ENCODE data around the gene SLC39A13. TPM values are rescaled to one million over a fixed set of nuclear protein-coding genes. Genes with fewer than 3 reads are reported as not detected.
A peak's percentile ranks its signal among the peaks of the same experiment; 100 is the strongest.

Gene SLC39A13
- polyA plus RNA-seq, 1 donor = 39.5 TPM

DNA sequence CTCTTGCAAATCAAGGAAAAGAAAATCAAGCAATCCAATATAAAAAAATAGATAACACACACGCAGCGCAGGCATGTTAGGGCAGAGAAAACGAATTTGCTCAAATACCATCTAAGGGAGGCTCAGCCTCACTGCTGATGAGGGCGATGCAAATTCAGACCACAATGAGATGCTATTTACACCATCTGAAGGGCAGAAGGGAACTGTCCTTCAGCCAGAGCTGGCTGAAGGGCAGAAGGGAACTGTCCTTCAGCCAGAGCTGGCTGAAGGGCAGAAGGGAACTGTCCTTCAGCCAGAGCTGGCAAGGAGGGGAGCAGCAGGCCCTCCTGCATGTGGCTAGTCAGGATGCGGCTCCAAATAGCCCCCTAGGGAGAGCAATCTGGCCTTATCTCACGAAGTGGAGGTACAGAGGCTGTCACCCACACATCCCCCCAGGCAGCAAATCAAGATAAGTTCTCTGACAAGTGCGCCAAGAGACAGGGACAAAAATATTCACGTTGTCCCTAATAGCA is 7.6 kb upstream of the SLC39A13 start:
- no peak for DNase-seq

- DNase-seq = no peak
Measured at GRCh38 chr11:47403135-47403534, 5.3 kb upstream of the SLC39A13 start.

DNA sequence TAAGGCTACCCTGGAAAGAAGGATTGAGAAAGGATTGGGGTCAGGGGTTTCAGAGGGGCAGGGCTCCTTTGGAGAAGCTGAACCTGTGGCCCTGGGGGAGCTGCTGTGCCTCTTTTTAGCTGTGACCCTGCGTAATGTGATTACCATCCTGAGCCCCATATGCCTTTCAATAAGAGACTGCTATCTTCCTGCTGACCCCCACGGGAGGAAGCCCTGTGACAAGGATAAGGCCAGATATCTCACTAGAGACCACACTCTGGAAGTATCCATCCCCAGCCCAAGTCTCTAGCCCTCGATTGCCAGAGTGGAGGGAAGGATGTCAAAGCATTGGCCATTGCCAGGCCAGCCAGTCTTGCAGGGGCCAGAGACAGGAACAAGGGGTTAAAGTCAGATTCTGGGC is 4.8 kb upstream of the SLC39A13 start:
- no peak for DNase-seq

DNA sequence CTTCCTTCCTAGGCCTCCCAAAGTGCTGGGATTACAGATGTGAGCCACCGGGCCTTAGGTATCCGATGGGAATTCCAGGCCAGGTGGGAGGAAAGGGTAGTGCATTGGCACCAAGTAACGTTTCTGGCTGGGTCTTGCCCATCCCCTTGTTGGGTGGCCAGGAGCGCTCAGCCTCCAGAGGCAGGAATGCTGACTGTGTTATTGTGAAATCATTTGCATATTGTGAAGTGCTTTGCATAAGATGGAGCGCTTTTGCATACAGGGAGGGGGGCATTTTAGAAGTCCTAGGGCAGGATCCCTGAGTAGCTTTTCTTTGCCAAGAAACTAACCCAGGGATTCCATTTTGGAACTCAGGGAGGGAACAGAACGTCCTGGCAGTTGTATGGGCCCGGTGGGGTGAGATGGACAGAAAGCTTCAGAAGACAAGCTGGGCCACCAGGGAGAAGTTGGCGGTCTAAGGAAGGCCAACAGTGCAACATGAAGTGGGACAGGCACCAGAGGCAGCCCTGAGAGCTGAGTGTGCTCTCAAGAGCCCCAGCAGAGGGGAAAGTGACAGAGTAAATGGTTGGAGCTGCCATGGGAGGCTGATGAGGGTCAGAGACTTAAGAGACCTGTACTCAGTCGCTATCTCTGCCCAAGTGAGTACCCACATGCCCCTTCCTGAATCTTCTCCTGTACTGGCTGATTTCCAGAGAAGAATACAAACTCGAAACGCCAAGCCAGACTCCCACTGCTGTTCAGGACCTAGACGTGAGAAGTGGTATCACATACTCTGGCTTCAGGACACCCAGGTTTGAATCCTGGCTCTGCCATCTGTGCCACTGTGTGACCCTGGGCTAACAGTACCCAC is 1.3 kb upstream of the SLC39A13 start:
- no peak for DNase-seq

DNA sequence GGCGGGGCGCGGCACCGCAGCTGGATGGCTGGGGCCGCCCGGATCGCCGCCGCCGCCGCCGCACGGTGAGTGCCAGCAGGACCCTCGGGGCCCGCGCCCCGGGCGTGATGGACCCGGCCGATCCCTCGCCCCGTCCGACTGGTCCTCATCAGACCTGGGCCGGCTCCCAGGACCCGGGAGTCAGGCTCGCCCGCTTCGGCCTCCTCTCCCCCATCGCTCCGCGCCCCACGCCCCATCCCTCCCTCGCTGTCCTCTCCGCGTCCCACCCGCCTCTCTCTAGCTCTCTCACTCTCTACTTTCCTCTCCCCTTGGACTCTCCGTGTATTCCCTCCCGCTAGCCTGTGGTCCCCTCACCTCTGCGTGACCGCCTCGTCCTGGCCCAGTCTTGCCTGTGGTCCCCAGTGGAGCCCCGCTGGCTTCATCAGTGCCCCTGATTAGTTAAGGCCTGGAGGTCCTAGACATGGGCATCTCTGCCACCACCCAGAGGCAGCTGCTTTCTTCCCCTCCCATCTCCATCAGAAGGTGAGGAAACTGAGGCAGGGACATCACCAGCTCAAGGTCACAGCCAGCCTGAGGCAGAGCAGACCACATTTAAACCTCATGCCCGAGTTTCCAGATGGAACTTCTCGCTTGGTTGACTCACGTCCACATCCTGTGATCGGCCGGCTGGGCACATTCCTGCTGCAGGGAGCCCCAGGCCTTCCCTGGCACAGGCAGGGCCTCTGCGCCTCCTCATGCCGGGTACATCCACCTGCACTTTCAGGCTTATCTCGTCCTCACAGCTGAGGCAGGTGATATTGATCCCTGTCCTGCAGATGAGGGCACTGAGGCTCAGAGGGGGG is 429 bp downstream of the SLC39A13 start:
- peak; percentile 58 for DNase-seq

DNA sequence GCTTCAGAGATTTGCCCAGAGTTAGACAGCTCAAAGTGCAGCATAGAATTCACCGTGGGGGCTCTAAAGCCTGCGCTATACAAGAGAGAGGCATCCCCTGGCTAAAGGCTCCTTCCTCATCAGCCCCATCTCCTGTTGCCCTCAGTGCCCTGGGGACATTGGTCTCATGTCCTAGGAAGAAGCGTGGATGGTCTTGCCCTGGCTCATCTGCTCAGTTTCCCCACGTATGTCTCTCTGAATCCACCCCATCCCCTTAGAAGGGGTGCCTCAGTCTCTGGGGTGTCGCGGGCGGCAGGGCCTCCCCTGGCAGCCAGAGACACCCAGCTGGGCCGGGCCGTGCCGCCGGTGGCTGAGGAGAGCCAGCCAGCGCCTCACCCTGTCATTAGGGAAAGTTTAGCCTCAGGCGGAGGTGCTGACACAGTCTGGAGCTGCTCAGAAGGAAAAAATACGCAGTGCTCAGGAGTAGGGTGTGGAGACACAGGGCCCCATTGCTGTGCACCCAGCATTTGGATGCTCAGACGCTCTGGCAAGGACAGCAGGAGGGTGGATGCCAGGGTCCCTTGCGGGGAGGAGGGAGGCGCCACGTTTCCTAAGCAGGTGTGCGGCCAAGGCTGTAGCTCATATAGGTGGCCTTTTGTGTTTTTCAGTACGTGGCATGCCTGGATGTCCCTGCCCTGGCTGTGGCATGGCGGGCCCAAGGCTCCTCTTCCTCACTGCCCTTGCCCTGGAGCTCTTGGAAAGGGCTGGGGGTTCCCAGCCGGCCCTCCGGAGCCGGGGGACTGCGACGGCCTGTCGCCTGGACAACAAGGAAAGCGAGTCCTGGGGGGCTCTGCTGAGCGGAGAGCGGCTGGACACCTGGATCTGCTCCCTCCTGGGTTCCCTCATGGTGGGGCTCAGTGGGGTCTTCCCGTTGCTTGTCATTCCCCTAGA is 1.3 kb downstream of the SLC39A13 start:
- DNase-seq = no peak

DNA sequence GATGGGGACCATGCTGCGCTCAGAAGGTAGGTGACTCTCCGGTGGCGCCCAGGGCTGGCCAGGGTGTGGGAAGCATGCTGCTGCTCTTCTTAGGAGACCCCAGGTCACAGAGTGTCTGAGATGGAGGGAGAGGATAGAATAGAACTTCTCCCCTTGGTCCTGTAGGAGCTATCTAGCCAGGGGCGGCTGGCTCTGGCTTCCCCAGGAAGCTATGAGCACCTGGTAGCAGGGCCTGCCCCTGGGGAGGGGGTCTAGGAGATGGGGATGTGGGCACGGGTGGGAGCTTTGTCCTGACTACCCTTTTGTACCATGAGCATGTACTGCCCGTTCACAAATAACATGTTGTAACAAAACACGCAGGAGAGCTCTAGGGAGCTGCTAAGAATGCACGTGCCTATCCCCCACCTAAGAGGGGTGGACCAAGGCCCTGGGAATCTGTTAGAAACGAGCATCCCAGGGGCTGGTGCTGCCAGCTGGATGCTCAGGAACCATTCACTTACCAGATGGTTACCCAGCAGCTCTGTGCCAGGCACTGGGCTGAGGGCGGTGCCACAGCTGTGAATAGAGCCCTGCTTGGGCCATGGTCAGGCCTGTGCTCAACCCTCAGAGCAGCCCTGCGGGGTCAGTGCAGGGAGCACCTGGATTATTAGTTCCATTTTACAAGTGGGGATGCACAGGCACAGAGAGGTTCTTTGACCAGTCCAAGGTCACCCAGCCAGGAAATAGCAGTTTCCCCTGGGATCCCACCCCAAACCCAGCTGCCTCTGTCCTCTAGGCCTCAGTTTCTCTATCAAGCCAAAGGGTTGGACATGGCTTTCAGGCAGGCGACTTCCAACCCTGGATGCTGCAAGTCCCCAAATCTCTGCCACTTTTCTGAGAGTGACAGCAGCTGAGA is 2.2 kb downstream of the SLC39A13 start:
- no peak for DNase-seq

DNA sequence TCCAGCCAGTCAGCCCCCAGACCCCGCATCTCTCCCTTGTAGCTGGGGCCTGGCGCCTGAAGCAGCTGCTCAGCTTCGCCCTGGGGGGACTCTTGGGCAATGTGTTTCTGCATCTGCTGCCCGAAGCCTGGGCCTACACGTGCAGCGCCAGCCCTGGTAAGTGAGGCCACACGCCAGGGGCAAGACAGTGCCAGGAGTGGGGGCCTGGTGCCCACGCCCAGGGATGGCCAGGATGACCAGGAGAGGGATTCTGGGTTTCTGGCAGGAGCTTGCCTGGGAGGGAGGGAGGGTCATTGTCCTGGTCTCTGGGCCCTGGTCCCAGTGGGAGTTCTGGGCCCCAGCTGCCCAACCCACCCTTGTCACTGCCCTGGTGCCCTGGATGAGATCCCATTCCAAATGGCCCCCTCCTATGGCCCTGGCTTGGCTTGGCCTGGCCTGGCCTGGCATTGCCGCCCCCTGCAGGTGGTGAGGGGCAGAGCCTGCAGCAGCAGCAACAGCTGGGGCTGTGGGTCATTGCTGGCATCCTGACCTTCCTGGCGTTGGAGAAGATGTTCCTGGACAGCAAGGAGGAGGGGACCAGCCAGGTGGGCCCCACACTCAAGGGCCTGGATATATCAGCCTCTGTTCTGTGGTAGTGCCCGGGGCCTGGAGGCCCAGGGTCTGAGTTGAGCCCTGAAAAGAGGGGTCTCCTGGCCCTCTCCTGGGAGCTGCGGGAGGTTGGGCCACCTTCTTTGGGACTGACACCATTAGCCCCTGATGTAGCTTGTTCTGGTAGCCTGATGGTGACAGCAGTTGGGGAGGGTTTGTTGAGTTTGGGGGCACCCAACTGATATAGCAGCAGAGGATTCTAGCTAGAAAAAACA is 3.7 kb downstream of the SLC39A13 start:
- DNase-seq = no peak

GRCh38 chr11:47413351-47413750 is 5.0 kb downstream of the SLC39A13 start:
- DNase-seq = no peak

DNA sequence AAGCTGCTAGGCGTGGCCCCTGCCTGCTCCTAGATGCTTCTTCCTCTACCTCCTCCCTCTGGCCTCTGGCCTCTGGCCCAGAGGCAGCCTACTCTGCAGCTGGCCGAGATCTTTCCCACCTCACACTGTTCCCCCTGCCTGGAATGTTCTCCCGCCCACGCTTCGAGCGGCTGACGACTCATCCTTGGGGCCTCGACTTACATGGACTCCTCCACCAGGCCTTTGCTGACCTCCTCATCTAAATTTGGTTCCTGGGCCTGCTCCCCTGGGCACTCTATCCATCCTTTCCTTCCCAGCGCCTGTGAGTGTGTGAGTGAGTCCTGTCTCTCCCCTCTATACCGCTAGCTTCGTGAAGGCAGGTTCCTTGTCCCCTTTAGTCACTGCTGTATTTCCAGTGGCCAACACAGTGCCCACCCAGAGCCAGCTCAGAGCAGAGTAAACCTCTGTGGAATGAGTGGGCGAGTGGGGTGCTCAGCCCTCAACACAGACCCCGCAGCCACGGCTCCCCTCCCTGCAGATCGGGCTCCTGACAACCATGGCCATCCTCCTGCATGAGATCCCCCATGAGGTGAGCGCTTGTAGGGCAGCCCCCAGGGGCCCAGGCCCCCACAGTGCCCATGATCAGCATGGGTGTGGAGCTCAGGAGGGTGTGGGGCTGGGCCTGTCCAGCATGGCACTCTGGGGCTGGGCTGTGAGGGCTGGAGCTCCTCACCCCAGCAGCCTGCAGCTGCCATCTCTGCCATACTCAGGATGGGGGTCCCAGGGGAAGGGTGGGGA is 5.7 kb downstream of the SLC39A13 start:
- no peak for DNase-seq

- no peak for DNase-seq
Measured at GRCh38 chr11:47414685-47415070, 6.3 kb downstream of the SLC39A13 start.

DNA sequence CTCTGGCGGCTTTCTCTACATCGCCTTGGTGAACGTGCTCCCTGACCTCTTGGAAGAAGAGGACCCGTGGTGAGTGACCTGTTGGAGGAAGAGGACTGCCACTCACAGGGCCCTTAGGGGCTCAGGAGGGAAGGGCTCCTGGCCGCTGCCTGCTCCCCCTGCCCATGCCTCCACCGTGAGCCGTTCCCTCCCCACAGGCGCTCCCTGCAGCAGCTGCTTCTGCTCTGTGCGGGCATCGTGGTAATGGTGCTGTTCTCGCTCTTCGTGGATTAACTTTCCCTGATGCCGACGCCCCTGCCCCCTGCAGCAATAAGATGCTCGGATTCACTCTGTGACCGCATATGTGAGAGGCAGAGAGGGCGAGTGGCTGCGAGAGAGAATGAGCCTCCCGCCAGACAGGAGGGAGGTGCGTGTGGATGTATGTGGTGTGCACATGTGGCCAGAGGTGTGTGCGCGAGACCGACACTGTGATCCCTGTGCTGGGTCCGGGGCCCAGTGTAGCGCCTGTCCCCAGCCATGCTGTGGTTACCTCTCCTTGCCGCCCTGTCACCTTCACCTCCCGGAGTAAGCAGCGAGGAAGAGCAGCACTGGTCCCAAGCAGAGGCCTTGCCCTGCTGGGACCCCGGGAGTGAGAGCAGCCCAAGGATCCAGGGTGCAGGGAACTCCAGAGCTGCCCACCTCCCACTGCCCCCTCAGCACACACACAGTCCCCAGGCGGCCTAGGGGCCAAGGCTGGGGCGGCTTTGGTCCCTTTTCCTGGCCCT is 6.9 kb downstream of the SLC39A13 start:
- DNase-seq = no peak

GRCh38 chr11:47415949-47416472 is 7.6 kb downstream of the SLC39A13 start:
- DNase-seq = no peak

- DNase-seq = no peak
Measured at GRCh38 chr11:47417712-47418111, 9.3 kb downstream of the SLC39A13 start.

DNA sequence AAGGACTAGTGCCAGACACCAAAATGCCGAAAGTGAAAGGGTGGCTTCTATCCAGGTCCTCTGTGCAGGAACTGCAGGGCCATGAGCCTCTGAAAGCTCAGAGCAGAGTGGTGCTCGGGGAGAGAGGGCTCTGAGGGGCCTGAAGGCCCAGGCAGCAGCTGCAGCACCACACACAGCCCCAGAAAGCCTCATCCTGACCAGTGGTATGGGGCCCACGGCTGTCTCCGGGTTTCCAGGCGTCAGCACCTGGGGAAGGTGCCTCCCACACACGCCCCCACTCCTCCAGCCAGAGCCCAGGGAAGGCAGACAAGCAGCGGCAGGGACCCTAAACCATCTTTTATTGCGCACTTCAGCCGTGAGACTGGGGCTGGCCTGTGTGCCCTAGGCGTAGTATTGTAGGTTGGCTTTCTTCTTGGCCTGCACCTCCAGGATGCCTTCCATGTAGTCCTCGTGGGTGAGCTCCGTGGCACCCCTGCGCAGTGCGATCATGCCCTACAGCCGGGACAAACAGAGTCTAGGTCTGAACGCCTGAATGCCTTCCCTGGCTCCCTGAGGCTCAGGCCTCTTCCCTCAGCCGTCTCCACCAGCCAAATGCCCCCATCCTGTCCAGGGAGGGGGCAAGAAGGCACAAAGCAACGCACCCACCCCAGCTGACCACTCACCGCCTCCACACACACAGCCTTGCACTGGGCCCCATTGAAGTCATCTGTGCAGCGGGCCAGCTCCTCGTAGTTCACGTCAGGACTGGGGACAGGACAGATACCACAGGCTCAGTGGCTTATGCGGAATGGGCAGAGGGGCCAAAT is 10.3 kb downstream of the SLC39A13 start:
- no peak for DNase-seq

GRCh38 chr11:47425611-47426010 is 17.2 kb downstream of the SLC39A13 start:
- DNase-seq = no peak

Measured in left kidney (tissue), 2 donors.